Spinal cord (tissue), 10 donors: Measurements from ENCODE around the gene CAMK2A. TPM values are rescaled to one million over a fixed set of nuclear protein-coding genes. Genes with fewer than 3 reads are reported as not detected.
A peak's percentile ranks its signal among the peaks of the same experiment; 100 is the strongest.

Source experiments
- DNase-seq, 6 donors: peaks; one replicate each; pipeline versions ENCODE4 v3.0.0 to v3.0.0-alpha.2; 2013 to 2015; ENCODE audit warnings: low spot score in 6 of 6, low read depth in 4 of 6
- H3K27ac ChIP-seq: one replicate; pipeline ENCODE4 v1.5.1; 2013; ENCODE audit warnings: low read depth, low read length, control low read depth
- H3K27me3 ChIP-seq: one replicate; pipeline ENCODE4 v1.6.1; 2013; ENCODE audit warnings: low read length; ENCODE audit not compliant: control insufficient read depth, insufficient read depth
- H3K36me3 ChIP-seq: one replicate; pipeline ENCODE4 v1.6.1; 2013; ENCODE audit warnings: low read length; ENCODE audit not compliant: control insufficient read depth, insufficient read depth
- H3K4me1 ChIP-seq: one replicate; pipeline ENCODE4 v1.6.1; 2013; ENCODE audit warnings: low read length; ENCODE audit not compliant: control insufficient read depth, insufficient read depth
- H3K4me3 ChIP-seq: one replicate; pipeline ENCODE4 v1.5.1; 2013; ENCODE audit warnings: low read depth, low read length, control low read depth
- H3K9me3 ChIP-seq: one replicate; pipeline ENCODE4 v1.6.1; 2013; ENCODE audit warnings: low read length; ENCODE audit not compliant: control insufficient read depth, insufficient read depth
- WGBS: methylation state at CpG from one replicate; pipeline ENCODE4 v1.1.5; 2013; ENCODE audit warnings: missing lambda C conversion rate; ENCODE audit not compliant: insufficient coverage; 5-methylcytosine and 5-hydroxymethylcytosine counted together
- polyA plus RNA-seq, 2 donors: library from polyadenylated mRNA; unstranded; fragments of 120-200 nt; gene quantifications; one replicate each; pipeline ENCODE4 v1.2.1, GENCODE V29; 2013; ENCODE audit not compliant: insufficient read length in 2 of 2
- total RNA-seq, 2 donors: library from RNA; depleted of rRNA in 1 of 2; stranded (reverse); fragments of 120-200 nt in 1 of 2; fragments of >200 nt in 1 of 2; gene quantifications; one replicate each; pipeline versions ENCODE4 v1.2.3 to v1.2.4, GENCODE V29; 2013 to 2014
- donor health status: healthy.

The CAMK2A gene
- total and polyA plus RNA-seq, 4 donors = 5.7 to 26.8 (median 23.5) TPM

- no peak overlapping the region for H3K27ac ChIP-seq
- no peak overlapping the region for H3K4me3 ChIP-seq
Measured at GRCh38 chr5:150285114-150285513, 4.5 kb downstream of the CAMK2A start.

GRCh38 chr5:150284311-150284710, 5.3 kb downstream of the CAMK2A start:
- DNase-seq = no peak
- Histone ChIP-seq H3K4me3 (no peak overlapping the region), H3K9me3 (no peaks in the 10 kb centered on the region), H3K27ac (no peak overlapping the region), H3K4me1 (peaks cover 46% of the 10 kb centered on the region), H3K27me3 (no peaks in the 10 kb centered on the region), H3K36me3 (no peaks in the 10 kb centered on the region)
- 59% methylated on average over 10 of the region's 13 CpGs for WGBS

More at GRCh38 chr5:150285114-150285513, 4.5 kb downstream of the CAMK2A start:
- H3K27me3 ChIP-seq = no peaks in the 10 kb centered on the region
- no peaks in the 10 kb centered on the region for H3K36me3 ChIP-seq
- WGBS = 90% methylated on average over 2 of the region's 7 CpGs
- H3K4me1 ChIP-seq = peaks cover 46% of the 10 kb centered on the region
- DNase-seq = no peak
- no peaks in the 10 kb centered on the region for H3K9me3 ChIP-seq

GRCh38 chr5:150283904-150284303, 5.7 kb downstream of the CAMK2A start:
- 75% methylated on average over 2 of the region's 3 CpGs for WGBS
- no peak for DNase-seq

GRCh38 chr5:150281987-150282386, 7.6 kb downstream of the CAMK2A start:
- no peak overlapping the region for H3K27ac ChIP-seq
- no peaks in the 10 kb centered on the region for H3K27me3 ChIP-seq
- no peak overlapping the region for H3K4me3 ChIP-seq
- WGBS = 61% methylated on average over 6 of the region's 8 CpGs
- no peaks in the 10 kb centered on the region for H3K36me3 ChIP-seq
- H3K9me3 ChIP-seq = no peaks in the 10 kb centered on the region
- no peak for DNase-seq
- peaks cover 53% of the 10 kb centered on the region for H3K4me1 ChIP-seq

More at GRCh38 chr5:150283904-150284303, 5.7 kb downstream of the CAMK2A start:
- Histone ChIP-seq H3K4me1 (peaks cover 45% of the 10 kb centered on the region), H3K9me3 (no peaks in the 10 kb centered on the region), H3K27ac (no peak overlapping the region), H3K36me3 (no peaks in the 10 kb centered on the region), H3K27me3 (no peaks in the 10 kb centered on the region), H3K4me3 (no peak overlapping the region)

- DNase-seq = peak in 2 of 6 donors; percentile 63 to 82
- no peaks in the 10 kb centered on the region for H3K27me3 ChIP-seq
- H3K4me1 ChIP-seq = peaks cover 38% of the 10 kb centered on the region
- WGBS = 23% methylated on average over 12 of the region's 13 CpGs
- no peaks in the 10 kb centered on the region for H3K9me3 ChIP-seq
- no peak overlapping the region for H3K27ac ChIP-seq
- H3K36me3 ChIP-seq = peaks cover 4% of the 10 kb centered on the region
- no peak overlapping the region for H3K4me3 ChIP-seq
Measured at GRCh38 chr5:150279330-150280020, 10.1 kb downstream of the CAMK2A start.

- 75% methylated on average over 2 of the region's 6 CpGs for WGBS
- Histone ChIP-seq H3K27me3 (no peaks in the 10 kb centered on the region), H3K36me3 (peaks cover 4% of the 10 kb centered on the region), H3K4me1 (peaks cover 38% of the 10 kb centered on the region), H3K4me3 (no peak overlapping the region), H3K9me3 (no peaks in the 10 kb centered on the region), H3K27ac (no peak overlapping the region)
- DNase-seq = no peak
Measured at GRCh38 chr5:150278916-150279315, 10.7 kb downstream of the CAMK2A start.

GRCh38 chr5:150278046-150278730, 11.4 kb downstream of the CAMK2A start:
- no peak overlapping the region for H3K4me3 ChIP-seq
- WGBS = 38% methylated on average over 5 of the region's 7 CpGs
- H3K27me3 ChIP-seq = no peaks in the 10 kb centered on the region
- H3K36me3 ChIP-seq = peaks cover 4% of the 10 kb centered on the region
- H3K4me1 ChIP-seq = peaks cover 38% of the 10 kb centered on the region
- H3K9me3 ChIP-seq = no peaks in the 10 kb centered on the region
- DNase-seq = peak in 2 of 6 donors; percentile 57 to 77
- no peak overlapping the region for H3K27ac ChIP-seq

GRCh38 chr5:150277043-150277442, 12.5 kb downstream of the CAMK2A start:
- Histone ChIP-seq H3K4me3 (no peak overlapping the region), H3K27ac (no peak overlapping the region), H3K4me1 (peaks cover 37% of the 10 kb centered on the region), H3K27me3 (no peaks in the 10 kb centered on the region), H3K9me3 (no peaks in the 10 kb centered on the region), H3K36me3 (peaks cover 8% of the 10 kb centered on the region)
- DNase-seq = no peak
- 57% methylated on average over 4 of the region's 4 CpGs for WGBS

- DNase-seq = no peak
- no peak overlapping the region for H3K27ac ChIP-seq
- no peak overlapping the region for H3K4me3 ChIP-seq
- peaks cover 36% of the 10 kb centered on the region for H3K4me1 ChIP-seq
- no peaks in the 10 kb centered on the region for H3K9me3 ChIP-seq
- 88% methylated on average over 4 of the region's 4 CpGs for WGBS
- no peaks in the 10 kb centered on the region for H3K27me3 ChIP-seq
- H3K36me3 ChIP-seq = peaks cover 25% of the 10 kb centered on the region
Measured at GRCh38 chr5:150274811-150275210, 14.8 kb downstream of the CAMK2A start.

- peak in 2 of 6 donors; percentile 73 to 82 for DNase-seq
- no peak overlapping the region for H3K4me3 ChIP-seq
Measured at GRCh38 chr5:150272531-150272930, 17.0 kb downstream of the CAMK2A start.

More at GRCh38 chr5:150272531-150272930, 17.0 kb downstream of the CAMK2A start:
- peaks cover 18% of the 10 kb centered on the region for H3K4me1 ChIP-seq
- WGBS = 33% methylated on average over 1 of the region's 5 CpGs
- H3K27ac ChIP-seq = no peak overlapping the region
- H3K9me3 ChIP-seq = no peaks in the 10 kb centered on the region
- H3K36me3 ChIP-seq = peaks cover 28% of the 10 kb centered on the region
- no peaks in the 10 kb centered on the region for H3K27me3 ChIP-seq
